ENCODE data around the gene R3HDM2.

DNA sequence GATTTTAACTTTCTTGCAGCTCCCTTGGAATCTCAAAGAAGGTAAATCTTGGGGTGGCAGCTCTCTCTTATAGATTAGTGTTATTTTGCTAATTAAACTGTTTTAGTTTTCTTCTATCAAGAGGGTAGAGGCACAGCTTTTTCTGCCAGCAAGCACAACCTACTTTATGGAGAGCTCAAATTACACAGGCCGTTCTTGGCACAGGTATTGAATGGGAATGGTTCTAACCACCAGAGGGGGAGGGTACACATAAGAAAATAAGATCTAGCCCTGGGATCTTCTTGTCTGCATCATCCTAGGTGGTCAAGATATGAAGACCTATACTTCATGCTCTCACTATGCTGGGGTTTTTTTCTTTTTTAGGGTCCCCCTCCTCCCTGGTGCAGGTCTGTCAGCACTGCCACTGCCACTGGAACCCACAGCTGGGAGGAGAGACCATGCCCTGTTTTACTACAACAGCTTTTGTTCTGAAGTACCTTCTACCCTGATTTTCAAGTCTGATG, 131.3 kb downstream of the R3HDM2 start:
- no peak for TF ChIP-seq POLR2A (IDR thresholded peaks at IDR 0.05)
- TF ChIP-seq, protein P1, sequence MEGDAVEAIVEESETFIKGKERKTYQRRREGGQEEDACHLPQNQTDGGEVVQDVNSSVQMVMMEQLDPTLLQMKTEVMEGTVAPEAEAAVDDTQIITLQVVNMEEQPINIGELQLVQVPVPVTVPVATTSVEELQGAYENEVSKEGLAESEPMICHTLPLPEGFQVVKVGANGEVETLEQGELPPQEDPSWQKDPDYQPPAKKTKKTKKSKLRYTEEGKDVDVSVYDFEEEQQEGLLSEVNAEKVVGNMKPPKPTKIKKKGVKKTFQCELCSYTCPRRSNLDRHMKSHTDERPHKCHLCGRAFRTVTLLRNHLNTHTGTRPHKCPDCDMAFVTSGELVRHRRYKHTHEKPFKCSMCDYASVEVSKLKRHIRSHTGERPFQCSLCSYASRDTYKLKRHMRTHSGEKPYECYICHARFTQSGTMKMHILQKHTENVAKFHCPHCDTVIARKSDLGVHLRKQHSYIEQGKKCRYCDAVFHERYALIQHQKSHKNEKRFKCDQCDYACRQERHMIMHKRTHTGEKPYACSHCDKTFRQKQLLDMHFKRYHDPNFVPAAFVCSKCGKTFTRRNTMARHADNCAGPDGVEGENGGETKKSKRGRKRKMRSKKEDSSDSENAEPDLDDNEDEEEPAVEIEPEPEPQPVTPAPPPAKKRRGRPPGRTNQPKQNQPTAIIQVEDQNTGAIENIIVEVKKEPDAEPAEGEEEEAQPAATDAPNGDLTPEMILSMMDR (IDR thresholded peaks at IDR 0.05), result no peak

Measured in adrenal gland (tissue), 5 donors.